ENCODE measurements around the gene RAD51B. TPM values are rescaled to one million over a fixed set of nuclear protein-coding genes. Genes with fewer than 3 reads are reported as not detected.

The RAD51B gene
- total RNA-seq, 3 donors from 2014 or later: 10.6 to 77.6 (median 33.8) TPM

GRCh38 chr14:68548194-68549076 is 728.9 kb downstream of the RAD51B start:
- Histone ChIP-seq H3K36me3 (no peaks in the 10 kb centered on the region), H3K4me3 (peak overlapping the region in 2 of 3 donors; percentile 39 to 48), H3K27me3 (no peaks in the 10 kb centered on the region), H3K27ac (peak overlapping the region; percentile 95 to 98), H3K9me3 (no peaks in the 10 kb centered on the region), H3K4me1 (peaks cover 15 to 34% of the 10 kb centered on the region in 2 donors)
- intact Hi-C loops (cut with DNase I; ENCODE audit: low total_unique reads): loop anchor here (5.0 kb wide), 1 partner anchor 414 kb away; no protein-coding TSS in a partner anchor
- DNase-seq (ENCODE audit: low spot score in 2 of 2): peak; percentile 83 to 91
- TF ChIP-seq POLR2AphosphoS5 (IDR thresholded peaks at IDR 0.05): peak in 2 of 3 donors; percentile 11 to 43
- TF ChIP-seq CTCF (IDR thresholded peaks at IDR 0.05): no peak

GRCh38 chr14:68550338-68550715 is 730.7 kb downstream of the RAD51B start:
- no peaks in the 10 kb centered on the region for H3K36me3 ChIP-seq
- H3K27me3 ChIP-seq: no peaks in the 10 kb centered on the region
- DNase-seq (ENCODE audit: low spot score in 2 of 2): peak in 1 of 2 donors; percentile 15
- peak overlapping the region; percentile 80 for H3K27ac ChIP-seq
- intact Hi-C loops (cut with DNase I; ENCODE audit: low total_unique reads): no loop called here
- H3K9me3 ChIP-seq: no peaks in the 10 kb centered on the region
- no peak for TF ChIP-seq POLR2A (IDR thresholded peaks at IDR 0.05)
- no peak for TF ChIP-seq POLR2AphosphoS5 (IDR thresholded peaks at IDR 0.05)
- TF ChIP-seq CTCF (IDR thresholded peaks at IDR 0.05): no peak
- no peak overlapping the region for H3K4me3 ChIP-seq
- H3K4me1 ChIP-seq: peaks cover 15 to 20% of the 10 kb centered on the region in 2 donors

GRCh38 chr14:68551045-68551683 is 731.6 kb downstream of the RAD51B start:
- DNase-seq (ENCODE audit: low spot score in 2 of 2): peak in 1 of 2 donors; percentile 16
- Histone ChIP-seq H3K27ac (peak overlapping the region; percentile 80), H3K4me3 (no peak overlapping the region), H3K4me1 (peaks cover 15 to 20% of the 10 kb centered on the region in 2 donors), H3K9me3 (no peaks in the 10 kb centered on the region), H3K36me3 (no peaks in the 10 kb centered on the region), H3K27me3 (no peaks in the 10 kb centered on the region)
- intact Hi-C loops (cut with DNase I; ENCODE audit: low total_unique reads): no loop called here
- no peak for TF ChIP-seq CTCF (IDR thresholded peaks at IDR 0.05)
- no peak for TF ChIP-seq POLR2AphosphoS5 (IDR thresholded peaks at IDR 0.05)
- TF ChIP-seq POLR2A (IDR thresholded peaks at IDR 0.05): no peak

- peak overlapping the region; percentile 21 to 80 for H3K27ac ChIP-seq
Measured at GRCh38 chr14:68552075-68552474, 732.5 kb downstream of the RAD51B start.

More at GRCh38 chr14:68552075-68552474, 732.5 kb downstream of the RAD51B start:
- TF ChIP-seq POLR2AphosphoS5 (IDR thresholded peaks at IDR 0.05): no peak
- no peak for TF ChIP-seq CTCF (IDR thresholded peaks at IDR 0.05)
- TF ChIP-seq POLR2A (IDR thresholded peaks at IDR 0.05): no peak
- Histone ChIP-seq H3K4me3 (no peak overlapping the region), H3K9me3 (no peaks in the 10 kb centered on the region), H3K27me3 (no peaks in the 10 kb centered on the region), H3K4me1 (peaks cover 15 to 20% of the 10 kb centered on the region in 2 donors), H3K36me3 (no peaks in the 10 kb centered on the region)
- intact Hi-C loops (cut with DNase I; ENCODE audit: low total_unique reads): no loop called here
- DNase-seq (ENCODE audit: low spot score in 2 of 2): peak in 1 of 2 donors; percentile 7
